ENCODE results near the gene KCNJ2. TPM values are rescaled to one million over a fixed set of nuclear protein-coding genes. Genes with fewer than 3 reads are reported as not detected.

KCNJ2 gene
- total and polyA plus RNA-seq, 5 donors from 2014 or later = 0.22 TPM; not detected in 4

DNA sequence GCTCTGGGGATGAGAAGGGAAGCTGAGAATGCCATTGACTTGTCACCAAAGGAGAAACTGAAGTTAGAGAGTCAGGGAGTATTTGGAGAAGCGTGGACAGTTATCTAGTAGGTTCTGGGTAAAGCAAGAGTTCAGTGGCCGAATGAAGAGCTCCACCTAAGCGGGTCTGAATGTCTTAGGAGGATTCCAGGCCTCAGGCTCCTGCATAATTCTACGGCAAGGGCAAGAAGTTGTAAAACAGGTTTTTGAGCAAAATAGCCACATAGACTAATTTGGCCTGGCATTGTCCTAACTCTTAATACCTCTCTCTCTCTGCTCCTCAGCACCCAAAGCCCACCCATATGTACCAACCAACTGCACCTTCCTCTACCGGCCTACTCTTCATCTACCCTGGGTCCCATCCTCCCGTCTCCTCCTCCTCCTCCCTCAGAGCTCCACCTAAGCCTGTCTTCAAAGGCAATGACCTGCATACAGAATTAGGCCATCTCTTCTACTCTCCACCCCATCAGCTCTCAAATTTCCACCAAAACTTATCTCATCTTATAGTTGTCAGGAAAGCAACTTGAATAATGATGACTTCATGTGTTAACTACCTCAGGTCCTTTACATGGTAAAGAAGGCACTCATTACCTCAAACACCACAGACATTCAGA lies 42.0 kb upstream of the KCNJ2 start:
- no peaks in the 10 kb centered on the region for H3K27me3 ChIP-seq (ENCODE audit: control insufficient read depth, insufficient read depth, low read length)
- Mint-ChIP-seq H3K36me3 (no peaks in the 10 kb centered on the region), H3K4me3 (no peak overlapping the region), H3K4me1 (no peaks in the 10 kb centered on the region), H3K9me3 (peaks cover 0 to 13% (median 2%) of the 10 kb centered on the region in 7 donors), H3K27ac (no peak overlapping the region), H3K27me3 (no peaks in the 10 kb centered on the region)
- no peaks in the 10 kb centered on the region for H3K36me3 ChIP-seq (ENCODE audit: control insufficient read depth, insufficient read depth, low read length)
- no peaks in the 10 kb centered on the region for H3K4me1 ChIP-seq (ENCODE audit: control insufficient read depth, insufficient read depth, low read length, poor library complexity, severe bottlenecking)
- no peaks in the 10 kb centered on the region for H3K9me3 ChIP-seq (ENCODE audit: control insufficient read depth in 2 of 2, low read length in 2 of 2)
- DNase-seq = no peak
- H3K27ac ChIP-seq (ENCODE audit: insufficient read depth, low read length, poor library complexity, severe bottlenecking) = no peak overlapping the region
- no peak for ATAC-seq (ENCODE audit: low read depth in 2 of 2)
- no peak overlapping the region for H3K4me3 ChIP-seq (ENCODE audit: low read depth, low read length)

DNA sequence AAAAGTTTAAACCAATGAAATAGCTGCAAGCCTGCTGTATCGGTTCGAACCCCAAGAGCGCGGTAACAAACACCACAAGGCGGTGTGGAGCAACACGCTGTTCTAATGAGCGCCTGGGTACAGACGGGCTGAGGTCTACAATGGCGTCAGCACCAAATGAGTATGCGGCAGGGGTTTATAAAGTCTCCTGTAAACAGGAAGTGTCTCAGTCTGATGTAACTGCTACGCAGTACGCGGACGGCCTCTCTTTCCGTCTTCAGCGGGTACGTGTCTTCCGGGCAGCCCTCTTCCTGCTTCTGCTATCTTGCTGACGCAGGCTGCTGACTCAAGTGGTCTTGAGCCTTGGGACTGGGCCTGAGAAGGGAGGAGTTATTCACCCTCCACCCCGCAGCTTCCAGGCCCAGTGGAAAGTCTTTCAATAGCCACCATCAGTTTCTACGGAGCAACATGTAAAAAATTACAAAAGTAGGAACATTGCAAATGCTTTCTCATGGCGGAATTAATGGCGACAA lies 40.5 kb upstream of the KCNJ2 start:
- H3K36me3 Mint-ChIP-seq = no peaks in the 10 kb centered on the region
- Histone ChIP-seq H3K27ac (ENCODE audit: insufficient read depth, low read length, poor library complexity, severe bottlenecking) (no peak overlapping the region), H3K4me1 (ENCODE audit: control insufficient read depth, insufficient read depth, low read length, poor library complexity, severe bottlenecking) (no peaks in the 10 kb centered on the region), H3K27me3 (ENCODE audit: control insufficient read depth, insufficient read depth, low read length) (no peaks in the 10 kb centered on the region), H3K36me3 (ENCODE audit: control insufficient read depth, insufficient read depth, low read length) (no peaks in the 10 kb centered on the region), H3K9me3 (ENCODE audit: control insufficient read depth in 2 of 2, low read length in 2 of 2) (no peaks in the 10 kb centered on the region), H3K4me3 (ENCODE audit: low read depth, low read length) (no peak overlapping the region)
- no peak for ATAC-seq (ENCODE audit: low read depth in 2 of 2)
- H3K4me1 Mint-ChIP-seq = no peaks in the 10 kb centered on the region
- no peak for DNase-seq
- H3K27ac Mint-ChIP-seq = no peak overlapping the region
- peaks cover 0 to 13% (median 2%) of the 10 kb centered on the region in 7 donors for H3K9me3 Mint-ChIP-seq
- no peaks in the 10 kb centered on the region for H3K27me3 Mint-ChIP-seq
- no peak overlapping the region for H3K4me3 Mint-ChIP-seq

DNA sequence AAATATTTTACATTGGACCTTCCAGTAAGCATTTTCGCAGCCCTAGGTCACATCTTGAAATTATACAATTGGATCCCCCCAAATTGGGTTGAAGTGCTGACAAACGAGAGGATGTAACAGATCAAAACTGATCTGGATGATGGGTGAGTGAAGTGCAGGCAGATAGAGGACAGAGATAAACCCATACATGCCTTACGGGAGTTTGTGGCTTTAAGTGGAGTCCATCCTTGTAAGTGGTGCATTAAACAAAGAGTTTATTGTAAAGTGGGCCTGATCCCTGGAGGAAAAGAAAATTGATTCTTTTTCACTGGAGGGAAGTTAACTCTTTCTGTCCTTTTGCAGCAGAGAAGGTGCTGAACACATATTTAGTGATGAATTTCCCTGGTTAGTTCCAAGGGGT lies 39.0 kb upstream of the KCNJ2 start:
- Mint-ChIP-seq H3K9me3 (peaks cover 0 to 13% (median 2%) of the 10 kb centered on the region in 7 donors), H3K4me3 (no peak overlapping the region), H3K36me3 (no peaks in the 10 kb centered on the region), H3K27ac (no peak overlapping the region), H3K4me1 (no peaks in the 10 kb centered on the region), H3K27me3 (no peaks in the 10 kb centered on the region)
- DNase-seq (no peak), ATAC-seq (ENCODE audit: low read depth in 2 of 2) (no peak)
- Histone ChIP-seq H3K4me1 (ENCODE audit: control insufficient read depth, insufficient read depth, low read length, poor library complexity, severe bottlenecking) (no peaks in the 10 kb centered on the region), H3K36me3 (ENCODE audit: control insufficient read depth, insufficient read depth, low read length) (no peaks in the 10 kb centered on the region), H3K4me3 (ENCODE audit: low read depth, low read length) (no peak overlapping the region), H3K9me3 (ENCODE audit: control insufficient read depth in 2 of 2, low read length in 2 of 2) (no peaks in the 10 kb centered on the region), H3K27ac (ENCODE audit: insufficient read depth, low read length, poor library complexity, severe bottlenecking) (no peak overlapping the region), H3K27me3 (ENCODE audit: control insufficient read depth, insufficient read depth, low read length) (no peaks in the 10 kb centered on the region)

DNA sequence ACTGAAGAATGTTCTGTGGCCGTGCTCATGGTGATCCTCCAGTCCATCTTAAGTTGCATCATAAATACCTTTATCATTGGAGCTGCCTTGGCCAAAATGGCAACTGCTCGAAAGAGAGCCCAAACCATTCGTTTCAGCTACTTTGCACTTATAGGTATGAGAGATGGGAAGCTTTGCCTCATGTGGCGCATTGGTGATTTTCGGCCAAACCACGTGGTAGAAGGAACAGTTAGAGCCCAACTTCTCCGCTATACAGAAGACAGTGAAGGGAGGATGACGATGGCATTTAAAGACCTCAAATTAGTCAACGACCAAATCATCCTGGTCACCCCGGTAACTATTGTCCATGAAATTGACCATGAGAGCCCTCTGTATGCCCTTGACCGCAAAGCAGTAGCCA lies 36.8 kb upstream of the KCNJ2 start:
- Histone ChIP-seq H3K4me1 (ENCODE audit: control insufficient read depth, insufficient read depth, low read length, poor library complexity, severe bottlenecking) (no peaks in the 10 kb centered on the region), H3K27me3 (ENCODE audit: control insufficient read depth, insufficient read depth, low read length) (no peaks in the 10 kb centered on the region), H3K4me3 (ENCODE audit: low read depth, low read length) (no peak overlapping the region), H3K9me3 (ENCODE audit: control insufficient read depth in 2 of 2, low read length in 2 of 2) (no peaks in the 10 kb centered on the region), H3K36me3 (ENCODE audit: control insufficient read depth, insufficient read depth, low read length) (no peaks in the 10 kb centered on the region), H3K27ac (ENCODE audit: insufficient read depth, low read length, poor library complexity, severe bottlenecking) (no peak overlapping the region)
- Mint-ChIP-seq H3K4me3 (no peak overlapping the region), H3K27me3 (no peaks in the 10 kb centered on the region), H3K36me3 (no peaks in the 10 kb centered on the region), H3K4me1 (peaks cover 3 to 8% (median 6%) of the 10 kb centered on the region in 4 donors), H3K9me3 (peaks cover 0 to 10% (median 2%) of the 10 kb centered on the region in 7 donors), H3K27ac (no peak overlapping the region)
- no peak for ATAC-seq (ENCODE audit: low read depth in 2 of 2)
- DNase-seq = no peak

DNA sequence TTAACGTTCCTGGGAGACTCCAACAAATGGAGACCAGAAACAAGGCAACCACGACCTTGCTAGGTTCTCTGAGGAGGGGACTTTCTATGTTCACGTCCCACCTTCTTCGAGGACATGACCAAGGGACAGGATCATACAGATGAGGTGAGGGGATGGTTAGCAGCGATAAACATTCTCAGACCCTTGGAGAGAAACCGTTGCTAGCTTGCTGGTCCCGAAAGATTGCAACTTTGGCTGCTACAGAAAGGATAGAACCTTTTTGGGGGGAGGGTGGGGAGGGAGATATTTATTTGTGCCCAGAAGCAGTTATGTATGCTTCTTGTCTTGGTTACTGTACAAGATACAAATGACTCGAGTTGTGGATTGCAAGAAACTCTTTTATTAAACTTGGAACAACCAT lies 35.3 kb upstream of the KCNJ2 start:
- Histone ChIP-seq H3K27me3 (ENCODE audit: control insufficient read depth, insufficient read depth, low read length) (no peaks in the 10 kb centered on the region), H3K36me3 (ENCODE audit: control insufficient read depth, insufficient read depth, low read length) (no peaks in the 10 kb centered on the region), H3K27ac (ENCODE audit: insufficient read depth, low read length, poor library complexity, severe bottlenecking) (no peak overlapping the region), H3K4me1 (ENCODE audit: control insufficient read depth, insufficient read depth, low read length, poor library complexity, severe bottlenecking) (no peaks in the 10 kb centered on the region), H3K9me3 (ENCODE audit: control insufficient read depth in 2 of 2, low read length in 2 of 2) (no peaks in the 10 kb centered on the region), H3K4me3 (ENCODE audit: low read depth, low read length) (no peak overlapping the region)
- no peaks in the 10 kb centered on the region for H3K36me3 Mint-ChIP-seq
- peaks cover 0 to 8% (median 2%) of the 10 kb centered on the region in 7 donors for H3K9me3 Mint-ChIP-seq
- DNase-seq (no peak), ATAC-seq (ENCODE audit: low read depth in 2 of 2) (no peak)
- H3K27me3 Mint-ChIP-seq = no peaks in the 10 kb centered on the region
- no peak overlapping the region for H3K4me3 Mint-ChIP-seq
- peaks cover 4 to 13% (median 8%) of the 10 kb centered on the region in 4 donors for H3K4me1 Mint-ChIP-seq
- no peak overlapping the region for H3K27ac Mint-ChIP-seq

DNA sequence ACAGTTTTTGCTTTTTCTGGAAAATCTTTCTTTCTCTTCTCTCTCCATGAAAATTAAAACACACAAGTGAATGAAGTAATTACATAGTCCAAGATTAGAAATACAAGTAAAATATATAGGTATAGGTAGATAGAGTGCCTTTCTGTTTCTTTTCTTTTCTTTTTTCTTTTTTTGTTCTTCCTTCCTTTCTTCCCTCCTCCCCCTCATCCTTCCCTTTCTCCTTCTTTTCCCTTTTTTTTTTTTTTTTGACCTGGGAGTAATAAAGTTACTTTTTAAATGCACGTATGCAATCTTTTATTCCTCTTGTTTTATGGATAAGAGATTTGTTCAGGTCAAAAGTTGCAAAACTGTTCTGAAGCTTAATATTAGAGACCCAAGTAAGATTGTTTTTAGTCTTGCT lies 34.6 kb upstream of the KCNJ2 start:
- Mint-ChIP-seq H3K4me3 (peak overlapping the region in 1 of 4 donors; percentile 69), H3K4me1 (peaks cover 4 to 13% (median 8%) of the 10 kb centered on the region in 4 donors), H3K36me3 (no peaks in the 10 kb centered on the region), H3K27ac (no peak overlapping the region), H3K27me3 (no peaks in the 10 kb centered on the region), H3K9me3 (peaks cover 0 to 8% (median 2%) of the 10 kb centered on the region in 7 donors)
- H3K4me1 ChIP-seq (ENCODE audit: control insufficient read depth, insufficient read depth, low read length, poor library complexity, severe bottlenecking) = no peaks in the 10 kb centered on the region
- DNase-seq (no peak), ATAC-seq (ENCODE audit: low read depth in 2 of 2) (no peak)
- no peak overlapping the region for H3K27ac ChIP-seq (ENCODE audit: insufficient read depth, low read length, poor library complexity, severe bottlenecking)
- no peaks in the 10 kb centered on the region for H3K36me3 ChIP-seq (ENCODE audit: control insufficient read depth, insufficient read depth, low read length)
- no peaks in the 10 kb centered on the region for H3K27me3 ChIP-seq (ENCODE audit: control insufficient read depth, insufficient read depth, low read length)
- no peaks in the 10 kb centered on the region for H3K9me3 ChIP-seq (ENCODE audit: control insufficient read depth in 2 of 2, low read length in 2 of 2)
- H3K4me3 ChIP-seq (ENCODE audit: low read depth, low read length) = no peak overlapping the region

DNA sequence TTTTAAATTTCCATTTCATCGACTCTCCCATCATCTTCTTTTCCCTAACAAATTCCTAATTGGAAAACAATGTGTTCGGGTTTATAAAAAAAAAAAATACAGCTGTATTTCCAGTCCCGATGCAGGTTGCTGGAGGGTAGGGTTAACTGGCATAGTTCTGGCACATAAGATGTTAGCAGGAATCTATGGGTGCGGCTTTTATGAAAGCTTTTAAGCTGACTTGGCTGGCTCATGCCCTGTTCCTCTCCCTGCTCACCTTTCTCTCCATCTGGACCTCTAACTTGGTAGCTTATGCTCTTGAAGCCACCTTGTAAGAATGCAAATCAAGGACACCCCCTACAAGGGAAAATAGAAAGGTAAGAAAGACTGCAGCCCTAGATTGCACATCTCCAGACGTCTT lies 33.2 kb upstream of the KCNJ2 start:
- Histone ChIP-seq H3K27ac (ENCODE audit: insufficient read depth, low read length, poor library complexity, severe bottlenecking) (no peak overlapping the region), H3K9me3 (ENCODE audit: control insufficient read depth in 2 of 2, low read length in 2 of 2) (no peaks in the 10 kb centered on the region), H3K4me3 (ENCODE audit: low read depth, low read length) (no peak overlapping the region), H3K4me1 (ENCODE audit: control insufficient read depth, insufficient read depth, low read length, poor library complexity, severe bottlenecking) (no peaks in the 10 kb centered on the region), H3K27me3 (ENCODE audit: control insufficient read depth, insufficient read depth, low read length) (no peaks in the 10 kb centered on the region), H3K36me3 (ENCODE audit: control insufficient read depth, insufficient read depth, low read length) (no peaks in the 10 kb centered on the region)
- H3K36me3 Mint-ChIP-seq = no peaks in the 10 kb centered on the region
- H3K27ac Mint-ChIP-seq = no peak overlapping the region
- no peak for DNase-seq
- peaks cover 0 to 7% (median 2%) of the 10 kb centered on the region in 7 donors for H3K9me3 Mint-ChIP-seq
- H3K27me3 Mint-ChIP-seq = no peaks in the 10 kb centered on the region
- H3K4me1 Mint-ChIP-seq = peaks cover 4 to 13% (median 8%) of the 10 kb centered on the region in 4 donors
- ATAC-seq (ENCODE audit: low read depth in 2 of 2) = no peak
- H3K4me3 Mint-ChIP-seq = no peak overlapping the region

Data from CD4-positive, CD25-positive, alpha-beta regulatory T cell (primary cell).